GM18520 (cell line): ENCODE results near the gene PRKD1.

Source experiments
- ATAC-seq: cut with Tn5 transposase; IDR thresholded peaks from one replicate; pipeline ENCODE4 v1.9.1; 2021; ENCODE audit not compliant: unreplicated experiment

PRKD1 gene

GRCh38 chr14:29528889-29529288, 398.8 kb downstream of the PRKD1 start:
- no peak for ATAC-seq

- no peak for ATAC-seq
Measured at GRCh38 chr14:29527286-29527685, 400.4 kb downstream of the PRKD1 start.
